Suppressor macrophage treated with lipopolysaccharide for 4 hours (primary cell): Measurements from ENCODE around the gene VPS13D.
A peak's percentile ranks its signal among the peaks of the same experiment; 100 is the strongest.
"Not testable (repeated sequence)": the region's sequence is repeated elsewhere in the genome, so short reads cannot be mapped to it uniquely, and the experiment has no call there.

Experiments used
- DNase-seq: peaks from one replicate; pipeline ENCODE4 v3.0.0-alpha.2; 2020

The VPS13D gene

GRCh38 chr1:12453400-12454343 lies 223.8 kb downstream of the VPS13D start:
- DNase-seq: no peak

GRCh38 chr1:12454406-12455391 lies 224.9 kb downstream of the VPS13D start:
- DNase-seq: no peak

DNA sequence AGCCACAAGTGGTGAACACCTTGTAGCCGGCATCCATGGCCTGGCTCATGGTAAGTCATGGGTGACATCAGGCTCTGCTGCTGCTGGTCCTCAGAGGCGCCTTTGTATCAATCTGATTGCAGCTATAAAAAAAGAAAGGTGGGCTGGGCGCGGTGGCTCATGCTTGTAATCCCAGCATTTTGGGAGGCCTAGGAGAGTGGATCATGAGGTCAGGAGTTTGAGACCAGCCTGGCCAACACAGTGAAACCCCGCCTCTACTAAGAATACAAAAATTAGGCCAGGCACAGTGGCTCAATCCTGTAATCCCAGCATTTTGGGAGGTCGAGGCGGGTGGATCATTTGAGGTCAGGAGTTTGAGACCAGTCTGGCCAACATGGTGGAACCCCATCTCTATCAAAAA lies 226.3 kb downstream of the VPS13D start:
- DNase-seq: not testable (repeated sequence)

DNA sequence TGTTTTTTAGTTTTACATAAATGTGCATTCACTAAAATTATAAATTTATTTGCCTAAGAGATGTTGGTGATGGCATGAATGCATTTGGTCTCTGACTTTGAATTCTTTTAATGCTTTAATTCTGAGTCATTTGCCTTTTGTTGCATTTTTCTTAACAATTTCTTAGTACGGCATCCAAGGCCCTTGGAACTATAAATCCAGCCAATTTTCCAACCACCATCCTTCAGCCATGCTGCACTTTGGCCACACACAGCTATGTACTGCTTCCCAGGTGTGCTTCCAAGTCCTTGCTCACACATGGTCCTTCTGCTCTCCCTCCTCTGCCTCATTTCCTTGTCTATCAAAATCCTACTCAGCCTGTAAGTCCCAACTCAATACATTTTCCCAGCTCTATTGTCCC lies 227.1 kb downstream of the VPS13D start:
- DNase-seq: no peak

DNA sequence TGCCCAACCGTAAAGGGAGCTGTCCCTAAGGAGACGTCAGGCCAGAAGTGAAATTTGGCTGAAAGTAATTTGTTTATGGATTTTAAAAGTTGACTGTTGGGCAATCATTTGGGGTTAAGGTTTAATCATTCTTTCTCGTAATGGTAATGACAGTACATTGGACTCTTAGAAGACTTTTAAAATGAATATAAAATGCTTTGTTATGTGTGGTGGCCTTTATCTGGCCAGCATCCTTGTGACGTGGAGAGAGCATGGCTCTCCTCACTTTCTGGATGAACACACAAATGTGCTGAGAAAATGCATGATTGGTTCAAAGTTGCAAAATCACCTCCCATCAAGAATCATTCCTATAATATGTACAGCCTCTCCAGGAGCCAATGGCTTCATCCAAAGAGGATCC lies 227.9 kb downstream of the VPS13D start:
- no peak for DNase-seq

- DNase-seq: no peak
Measured at GRCh38 chr1:12458571-12458970, 228.7 kb downstream of the VPS13D start.

DNA sequence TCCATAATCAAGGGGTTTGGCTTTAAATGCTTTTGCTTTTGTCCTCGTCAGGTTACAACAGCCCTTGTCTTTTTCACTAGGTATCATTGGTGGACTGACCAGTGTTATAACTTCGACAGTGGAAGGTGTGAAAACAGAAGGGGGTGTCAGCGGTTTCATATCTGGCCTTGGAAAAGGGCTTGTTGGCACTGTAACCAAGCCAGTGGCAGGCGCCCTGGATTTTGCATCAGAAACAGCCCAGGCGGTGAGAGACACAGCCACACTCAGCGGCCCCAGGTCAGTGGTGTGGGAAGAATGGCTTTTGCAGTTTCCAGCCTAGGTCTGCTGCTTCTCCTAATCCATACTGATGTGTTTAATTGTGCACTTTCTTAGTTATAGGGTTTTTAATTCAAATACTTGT lies 230.3 kb downstream of the VPS13D start:
- DNase-seq: no peak

- DNase-seq: no peak
Measured at GRCh38 chr1:12460911-12461621, 231.2 kb downstream of the VPS13D start.

GRCh38 chr1:12461754-12462153 lies 231.9 kb downstream of the VPS13D start:
- no peak for DNase-seq

DNA sequence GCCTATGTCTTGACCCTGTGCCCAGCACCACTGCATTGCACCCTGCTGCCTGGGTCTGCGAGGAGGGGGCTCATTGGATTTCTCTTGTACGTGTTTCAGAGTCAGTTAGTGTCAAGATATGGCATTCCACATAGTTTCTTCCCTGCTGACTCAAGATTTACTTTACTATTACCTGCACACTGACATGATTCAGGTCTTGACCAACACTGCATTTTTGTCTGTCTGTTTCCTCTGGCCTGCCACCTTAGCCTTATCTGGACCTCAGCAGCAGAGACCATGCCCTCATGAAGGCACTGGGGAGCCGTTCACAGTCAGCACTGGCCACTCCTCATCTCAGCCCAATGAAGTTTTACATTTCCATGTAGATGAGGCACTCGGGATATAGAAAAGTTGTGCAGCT lies 232.8 kb downstream of the VPS13D start:
- DNase-seq: no peak

DNA sequence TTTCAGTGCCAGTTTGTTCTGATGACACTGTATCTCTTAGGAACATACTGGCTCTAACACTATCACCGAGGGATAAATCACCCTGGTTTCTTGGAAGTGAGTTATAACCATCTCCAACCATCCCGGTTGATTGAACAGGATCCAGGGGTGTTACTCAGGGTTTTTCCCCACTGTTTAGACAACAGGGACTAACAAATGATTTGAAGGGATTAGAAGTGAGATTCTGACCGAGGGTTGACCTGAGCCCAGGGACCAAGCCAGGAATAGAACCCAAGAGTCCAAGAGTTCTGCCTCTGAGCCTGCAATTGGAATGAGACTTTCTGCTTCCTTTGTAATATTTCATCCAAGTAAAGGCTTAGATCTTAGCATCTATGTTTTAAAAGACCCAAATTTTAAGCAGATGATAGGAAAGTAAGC lies 234.2 kb downstream of the VPS13D start:
- no peak for DNase-seq

GRCh38 chr1:12464598-12465056 lies 234.8 kb downstream of the VPS13D start:
- no peak for DNase-seq

GRCh38 chr1:12465126-12465525 lies 235.3 kb downstream of the VPS13D start:
- DNase-seq: no peak

GRCh38 chr1:12466816-12467215 lies 237.0 kb downstream of the VPS13D start:
- no peak for DNase-seq

- DNase-seq: no peak
Measured at GRCh38 chr1:12467570-12468286, 237.9 kb downstream of the VPS13D start.

DNA sequence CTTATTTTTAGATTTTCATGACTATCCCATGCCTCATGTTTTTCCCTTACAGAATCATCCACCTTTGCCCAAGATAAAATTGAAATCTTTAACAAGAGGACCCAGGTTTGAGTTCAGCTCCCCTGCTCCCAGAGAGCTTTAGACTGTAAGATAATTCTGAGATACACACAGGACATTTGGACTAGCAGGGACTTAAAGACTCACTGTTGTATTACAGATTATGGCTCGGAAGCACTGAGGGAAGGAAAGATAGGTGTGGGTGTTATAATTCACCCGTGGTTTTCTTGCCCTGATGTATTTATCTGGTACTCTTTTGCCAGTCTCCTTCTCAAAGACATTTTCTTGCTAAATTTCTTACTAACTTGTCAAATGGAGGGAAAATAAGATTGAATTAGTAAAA lies 238.5 kb downstream of the VPS13D start:
- DNase-seq: no peak

DNA sequence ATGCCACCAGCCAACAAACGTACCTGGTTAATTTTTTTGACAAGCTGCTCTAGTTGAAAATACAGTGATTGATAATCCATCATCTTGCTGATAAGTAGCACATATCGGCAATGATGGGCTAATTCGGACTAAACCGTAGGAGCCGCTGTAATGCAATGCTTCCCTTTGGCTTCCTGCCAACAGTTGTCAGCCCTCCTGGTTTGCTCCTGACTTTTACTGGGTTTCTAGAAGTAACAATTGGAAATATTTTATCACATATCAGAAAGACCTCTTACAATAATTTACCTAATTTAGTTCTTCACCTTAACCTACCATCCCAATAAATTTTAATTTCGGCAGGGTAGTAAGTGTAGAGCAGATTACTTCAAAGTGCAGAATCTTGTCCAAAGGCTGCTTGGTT lies 239.7 kb downstream of the VPS13D start:
- no peak for DNase-seq

DNA sequence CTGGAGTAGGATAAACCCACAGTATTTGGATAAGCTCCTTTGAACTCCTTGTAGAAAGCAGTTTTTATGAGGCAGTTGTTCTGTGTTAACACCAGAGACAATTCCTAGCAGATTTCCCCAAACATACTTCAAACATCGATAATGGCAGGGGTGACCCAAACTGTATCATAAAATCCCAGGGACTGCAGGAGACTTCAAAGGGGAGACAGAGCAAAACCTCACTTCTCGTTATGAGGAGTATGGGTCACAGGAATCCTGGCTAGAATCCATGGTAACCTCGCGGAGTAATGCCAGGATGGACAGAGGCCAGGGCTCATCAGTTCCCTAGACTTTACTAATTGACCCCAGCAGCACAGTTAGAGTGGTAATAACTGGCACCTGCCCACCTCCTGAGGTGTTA lies 240.2 kb downstream of the VPS13D start:
- DNase-seq: no peak

- DNase-seq: not testable (repeated sequence)
Measured at GRCh38 chr1:12470916-12471315, 241.1 kb downstream of the VPS13D start.

DNA sequence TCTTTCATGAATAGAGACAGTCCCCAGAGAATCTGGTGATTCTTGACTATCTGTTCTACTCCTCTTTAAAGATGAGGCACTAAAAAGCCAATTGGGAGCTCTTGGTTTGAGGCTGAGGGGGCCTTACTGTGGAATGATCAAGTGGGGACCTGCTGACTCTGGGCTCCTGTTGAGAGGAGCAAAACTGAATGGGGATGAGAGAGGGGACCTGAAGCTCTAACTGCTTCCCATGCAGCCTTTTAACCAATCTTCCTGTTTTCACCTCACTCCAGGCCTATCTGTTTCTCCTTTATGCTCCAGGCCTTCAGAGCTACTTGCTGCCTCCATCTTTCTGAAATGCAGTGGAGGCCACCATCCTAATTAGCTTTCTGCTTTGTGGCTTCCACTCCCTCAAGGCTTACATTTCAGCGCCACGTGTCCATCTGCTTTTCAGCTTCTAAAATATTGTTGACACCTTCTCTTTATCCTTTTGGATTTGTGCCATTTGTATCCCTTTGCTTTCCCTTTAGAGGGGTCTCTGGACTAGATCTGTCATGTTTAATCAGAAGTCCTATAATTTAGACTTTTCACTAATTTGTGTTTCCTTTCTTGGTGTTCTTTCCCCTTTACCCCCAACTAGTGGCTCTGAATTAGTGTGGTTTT lies 242.4 kb downstream of the VPS13D start:
- no peak for DNase-seq

DNA sequence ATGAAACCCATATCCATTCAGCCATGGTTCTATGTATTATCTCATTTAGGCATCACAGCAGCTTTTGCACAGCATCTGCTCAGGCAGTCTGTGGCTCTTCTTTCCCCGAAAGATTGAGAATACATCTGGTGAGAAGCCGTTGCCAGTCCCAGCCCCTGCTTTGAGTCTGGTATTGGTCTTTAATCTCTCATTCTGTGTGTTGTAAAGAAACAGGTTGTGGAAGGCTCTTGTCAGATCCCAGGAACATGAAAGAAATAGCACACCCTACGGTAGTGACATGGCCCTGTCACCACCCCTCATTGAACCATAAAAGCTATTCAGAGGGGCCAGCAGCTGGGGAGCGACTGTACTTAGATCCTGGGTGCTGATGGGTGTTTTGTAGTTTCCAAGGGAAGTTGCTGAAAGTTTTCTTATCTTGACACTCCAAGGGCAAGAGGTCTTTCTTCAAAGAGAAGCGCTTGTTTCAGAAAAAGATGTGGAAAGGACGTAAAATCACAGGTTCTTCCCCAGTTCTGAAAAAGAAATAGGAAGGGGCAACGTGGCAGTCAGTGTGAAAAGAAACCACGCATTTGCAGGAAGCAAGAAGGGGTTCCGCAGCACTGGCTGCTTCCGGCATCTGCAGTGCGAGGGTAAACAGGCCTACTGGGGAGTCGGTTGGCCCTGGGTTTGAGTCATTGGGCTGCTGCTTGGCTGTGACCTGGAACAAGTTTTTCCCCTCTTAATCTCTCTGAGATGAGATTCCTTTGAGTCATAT lies 243.1 kb downstream of the VPS13D start:
- DNase-seq: peak; percentile 31
